WTC11 (cell line): Measurements from ENCODE around the gene TARP.

ENCODE experiments used
- ATF1 ChIP-seq: sonication (generic); formaldehyde crosslinking; IDR thresholded peaks from 2 replicates; pipeline ENCODE4 v1.8.1; 2023; ENCODE audit warnings: mild to moderate bottlenecking, moderate library complexity, missing genetic modification reagents
- CBFB ChIP-seq: sonication (generic); formaldehyde crosslinking; IDR thresholded peaks from 2 replicates; pipeline ENCODE4 v1.8.1; 2022; ENCODE audit warnings: mild to moderate bottlenecking, low read depth, missing genetic modification reagents
- CDX4 ChIP-seq: fragments of 250-450 bp; sonication (Bioruptor Pico); IDR thresholded peaks from 2 replicates; pipeline ENCODE4 v1.9.0; 2021; ENCODE audit warnings: moderate library complexity, mild to moderate bottlenecking, inconsistent platforms, borderline replicate concordance
- HMGA2 ChIP-seq: fragments of 250-450 bp; sonication (Bioruptor Pico); IDR thresholded peaks from 2 replicates; pipeline ENCODE4 v1.4.0; 2021; ENCODE audit warnings: mild to moderate bottlenecking, moderate library complexity
- TF ChIP-seq, protein P1 (sequence below): fragments of 200-600 bp; IDR thresholded peaks from 2 replicates; pipeline ENCODE4 v1.8.0; 2022; ENCODE audit warnings: antibody characterized with exemption

DNA sequence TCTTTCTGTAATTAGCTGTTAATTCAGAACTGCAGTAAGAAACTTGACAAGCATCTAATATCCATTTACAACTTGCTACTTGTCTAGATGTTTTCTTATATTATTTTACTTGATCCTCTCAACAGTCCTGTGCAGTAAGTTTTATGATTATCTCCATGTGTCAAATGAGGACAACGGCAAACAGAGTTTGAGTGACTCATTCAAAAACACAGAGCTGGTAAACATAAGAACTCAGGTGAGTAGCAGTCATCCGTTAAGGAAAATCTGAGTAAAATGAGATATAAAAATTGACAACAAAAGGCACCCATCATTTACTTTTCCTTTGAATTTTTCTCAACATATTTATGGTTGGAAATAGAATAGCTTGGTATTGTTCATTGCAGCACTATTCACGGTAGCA, 19.0 kb upstream of the TARP start:
- TF ChIP-seq HMGA2 (CRISPR knock-in tag), result no peak
- no peak for TF ChIP-seq CDX4 (CRISPR knock-in tag)
- TF ChIP-seq, protein P1, sequence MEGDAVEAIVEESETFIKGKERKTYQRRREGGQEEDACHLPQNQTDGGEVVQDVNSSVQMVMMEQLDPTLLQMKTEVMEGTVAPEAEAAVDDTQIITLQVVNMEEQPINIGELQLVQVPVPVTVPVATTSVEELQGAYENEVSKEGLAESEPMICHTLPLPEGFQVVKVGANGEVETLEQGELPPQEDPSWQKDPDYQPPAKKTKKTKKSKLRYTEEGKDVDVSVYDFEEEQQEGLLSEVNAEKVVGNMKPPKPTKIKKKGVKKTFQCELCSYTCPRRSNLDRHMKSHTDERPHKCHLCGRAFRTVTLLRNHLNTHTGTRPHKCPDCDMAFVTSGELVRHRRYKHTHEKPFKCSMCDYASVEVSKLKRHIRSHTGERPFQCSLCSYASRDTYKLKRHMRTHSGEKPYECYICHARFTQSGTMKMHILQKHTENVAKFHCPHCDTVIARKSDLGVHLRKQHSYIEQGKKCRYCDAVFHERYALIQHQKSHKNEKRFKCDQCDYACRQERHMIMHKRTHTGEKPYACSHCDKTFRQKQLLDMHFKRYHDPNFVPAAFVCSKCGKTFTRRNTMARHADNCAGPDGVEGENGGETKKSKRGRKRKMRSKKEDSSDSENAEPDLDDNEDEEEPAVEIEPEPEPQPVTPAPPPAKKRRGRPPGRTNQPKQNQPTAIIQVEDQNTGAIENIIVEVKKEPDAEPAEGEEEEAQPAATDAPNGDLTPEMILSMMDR, result no peak
- no peak for TF ChIP-seq ATF1 (CRISPR knock-in tag)
- TF ChIP-seq CBFB (CRISPR knock-in tag), result no peak
